Measurements from ENCODE around the gene ZNF236.

DNA sequence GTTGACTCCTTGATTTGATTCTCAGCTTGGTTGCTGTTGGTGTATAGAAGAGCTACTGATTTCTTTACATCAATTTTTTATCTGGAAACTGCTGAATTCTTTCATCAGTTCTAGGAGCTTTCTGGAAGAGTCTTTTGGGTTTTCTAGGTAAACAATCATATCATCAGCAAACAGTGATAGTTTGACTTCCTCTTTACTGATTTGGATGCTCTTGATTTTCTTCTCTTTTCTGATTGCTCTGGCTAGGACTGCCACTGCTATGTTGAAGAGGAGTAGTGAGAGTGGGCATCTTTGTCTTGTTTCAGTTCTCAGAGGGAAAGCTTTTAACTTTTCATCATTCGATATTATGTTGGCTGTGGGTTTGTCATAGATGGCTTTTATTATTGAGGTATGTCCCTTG, 140.5 kb downstream of the ZNF236 start:
- TF ChIP-seq, protein P1, sequence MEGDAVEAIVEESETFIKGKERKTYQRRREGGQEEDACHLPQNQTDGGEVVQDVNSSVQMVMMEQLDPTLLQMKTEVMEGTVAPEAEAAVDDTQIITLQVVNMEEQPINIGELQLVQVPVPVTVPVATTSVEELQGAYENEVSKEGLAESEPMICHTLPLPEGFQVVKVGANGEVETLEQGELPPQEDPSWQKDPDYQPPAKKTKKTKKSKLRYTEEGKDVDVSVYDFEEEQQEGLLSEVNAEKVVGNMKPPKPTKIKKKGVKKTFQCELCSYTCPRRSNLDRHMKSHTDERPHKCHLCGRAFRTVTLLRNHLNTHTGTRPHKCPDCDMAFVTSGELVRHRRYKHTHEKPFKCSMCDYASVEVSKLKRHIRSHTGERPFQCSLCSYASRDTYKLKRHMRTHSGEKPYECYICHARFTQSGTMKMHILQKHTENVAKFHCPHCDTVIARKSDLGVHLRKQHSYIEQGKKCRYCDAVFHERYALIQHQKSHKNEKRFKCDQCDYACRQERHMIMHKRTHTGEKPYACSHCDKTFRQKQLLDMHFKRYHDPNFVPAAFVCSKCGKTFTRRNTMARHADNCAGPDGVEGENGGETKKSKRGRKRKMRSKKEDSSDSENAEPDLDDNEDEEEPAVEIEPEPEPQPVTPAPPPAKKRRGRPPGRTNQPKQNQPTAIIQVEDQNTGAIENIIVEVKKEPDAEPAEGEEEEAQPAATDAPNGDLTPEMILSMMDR (IDR thresholded peaks at IDR 0.05; ENCODE audit: insufficient read depth, low read length, poor library complexity, severe bottlenecking) = no peak
- no peak for TF ChIP-seq EZH2phosphoT487 (conservative IDR thresholded peaks at IDR 0.05; ENCODE audit: low read length)

Data from SU-DHL-6 (cell line).